AG09309 (cell line): ENCODE data around the gene HNRNPC.

ENCODE experiments used
- DNase-seq: peaks from one replicate; pipeline ENCODE4 v3.0.0-alpha.2; 2010; ENCODE audit warnings: low read depth
- H3K4me3 ChIP-seq: 2 replicates; pipeline ENCODE4 v1.5.1; 2011; ENCODE audit warnings: mild to moderate bottlenecking, low read depth, low read length, moderate library complexity; ENCODE audit not compliant: control insufficient read depth
- CTCF ChIP-seq: IDR thresholded peaks from 2 replicates; pipeline ENCODE4 v1.5.1; 2011; ENCODE audit warnings: mild to moderate bottlenecking, low read depth, low read length, inconsistent platforms; ENCODE audit not compliant: insufficient read depth, control insufficient read depth; ENCODE audit errors: missing control alignments

HNRNPC gene

GRCh38 chr14:21200752-21201461 is 68.3 kb downstream of the HNRNPC start:
- no peak overlapping the region for H3K4me3 ChIP-seq
- DNase-seq, result no peak
- TF ChIP-seq CTCF, result no peak

- no peak for DNase-seq
- no peak overlapping the region for H3K4me3 ChIP-seq
- TF ChIP-seq CTCF, result no peak
Observed at GRCh38 chr14:21199611-21200560, 69.4 kb downstream of the HNRNPC start.

- DNase-seq, result no peak
- no peak overlapping the region for H3K4me3 ChIP-seq
- no peak for TF ChIP-seq CTCF
Observed at GRCh38 chr14:21197418-21198205, 71.6 kb downstream of the HNRNPC start.

GRCh38 chr14:21194597-21194996 is 74.6 kb downstream of the HNRNPC start:
- TF ChIP-seq CTCF, result no peak
- no peak for DNase-seq

GRCh38 chr14:21192875-21193535 is 76.2 kb downstream of the HNRNPC start:
- no peak for DNase-seq
- TF ChIP-seq CTCF, result no peak
- H3K4me3 ChIP-seq, result no peak overlapping the region

More at GRCh38 chr14:21194597-21194996, 74.6 kb downstream of the HNRNPC start:
- H3K4me3 ChIP-seq, result no peak overlapping the region

GRCh38 chr14:21192447-21192822 is 76.8 kb downstream of the HNRNPC start:
- DNase-seq, result no peak
- no peak for TF ChIP-seq CTCF
- no peak overlapping the region for H3K4me3 ChIP-seq
